Stomach (tissue), 4 donors: Measurements from ENCODE around the gene TMTC1.

Experiments used
- CTCF ChIP-seq, 7 experiments: fragments of 450-650 bp in 4 of 7; fragments of 200-600 bp in 3 of 7; sonication (generic) in 3 of 7; IDR thresholded peaks; one replicate each; pipeline ENCODE4 v1.5.1; 2016 to 2019; ENCODE audit warnings: antibody characterized with exemption in 7 of 7, control low read depth in 2 of 7, mild to moderate bottlenecking in 1 of 7
- EP300 ChIP-seq: sonication (generic); formaldehyde crosslinking; IDR thresholded peaks from one replicate; pipeline ENCODE4 v1.6.1; 2017; ENCODE audit warnings: antibody characterized with exemption
- POLR2A ChIP-seq, 4 donors: fragments of 450-650 bp; IDR thresholded peaks; one replicate each; pipeline ENCODE4 v1.6.1; 2016; ENCODE audit warnings: antibody characterized with exemption in 4 of 4, control low read depth in 2 of 4, mild to moderate bottlenecking in 1 of 4, moderate library complexity in 1 of 4
- POLR2AphosphoS5 ChIP-seq, 3 donors: sonication (generic); formaldehyde crosslinking; IDR thresholded peaks; one replicate each; pipeline ENCODE4 v1.6.1; 2016; ENCODE audit warnings: antibody characterized with exemption in 3 of 3

GRCh38 chr12:29709054-29709453 lies 74.7 kb downstream of the TMTC1 start:
- TF ChIP-seq POLR2A (IDR thresholded peaks at IDR 0.05) (no peak), CTCF (IDR thresholded peaks at IDR 0.05) (no peak), POLR2AphosphoS5 (IDR thresholded peaks at IDR 0.05) (no peak), EP300 (no peak)
